ENCODE data around the gene TRIM47.

Gene TRIM47

DNA sequence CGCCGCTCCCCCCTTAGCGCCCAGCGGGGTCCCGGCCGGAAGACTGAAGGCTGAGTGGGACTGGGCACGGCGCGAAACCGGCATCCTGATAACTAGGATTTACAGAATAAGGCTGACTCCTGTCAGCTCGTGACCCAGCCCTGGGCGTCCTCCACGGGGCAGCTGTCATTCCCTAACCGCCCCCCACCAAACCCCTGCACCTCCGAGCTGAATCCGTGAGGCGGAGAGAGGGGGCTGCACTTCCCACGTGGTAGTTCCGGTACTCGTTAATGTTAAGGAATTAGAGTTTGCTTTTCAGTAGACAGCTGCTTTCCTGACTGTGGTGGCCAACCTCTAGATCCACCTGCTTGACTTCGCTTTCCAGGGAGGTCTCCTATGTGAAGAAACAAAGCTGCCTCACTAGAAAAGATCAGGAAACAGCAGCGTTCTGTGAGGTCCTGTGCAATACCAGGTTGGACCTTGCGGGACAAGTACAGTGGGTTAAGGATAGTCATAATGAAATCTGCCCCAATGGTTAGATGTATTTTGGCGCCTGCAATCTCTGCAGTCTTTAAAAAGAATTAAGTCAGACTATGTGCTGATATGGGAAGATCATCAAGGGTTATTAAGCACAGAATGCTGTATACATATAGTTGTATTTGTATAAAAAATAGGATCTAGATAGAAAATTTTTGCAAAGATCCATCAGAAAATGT, 22.2 kb downstream of the TRIM47 start:
- Histone ChIP-seq H3K4me3 (ENCODE audit: low read length) (peak overlapping the region; percentile 88), H3K4me1 (ENCODE audit: low read length) (peaks cover 14% of the 10 kb centered on the region), H3K79me2 (ENCODE audit: low read length) (peaks cover 30% of the 10 kb centered on the region), H3K9ac (ENCODE audit: low read length) (peak overlapping the region; percentile 95), H3K9me3 (replicated peaks; ENCODE audit: insufficient read depth, low read length) (no peaks in the 10 kb centered on the region), H3K27me3 (replicated peaks; ENCODE audit: insufficient read depth, low read length) (no peaks in the 10 kb centered on the region), H3K27ac (ENCODE audit: low read length) (peak overlapping the region; percentile 87), H2AFZ (ENCODE audit: low read length) (peak overlapping the region; percentile 61), H3K9me2 (replicated peaks; ENCODE audit: insufficient read depth, low read length) (no peaks in the 10 kb centered on the region), H3K4me2 (ENCODE audit: low read depth, low read length) (peak overlapping the region; percentile 92), H3K36me3 (replicated peaks; ENCODE audit: insufficient read depth, low read length) (no peaks in the 10 kb centered on the region), H3F3A (ENCODE audit: insufficient read depth, low read length) (peaks cover 12% of the 10 kb centered on the region; the same call in 1 of the 2 replicates), H4K20me1 (ENCODE audit: insufficient read depth, low read length) (no peaks in the 10 kb centered on the region)
- no peak for TF ChIP-seq EZH2phosphoT487 (IDR thresholded peaks at IDR 0.05; ENCODE audit: low read length)
- TF ChIP-seq, protein P1, sequence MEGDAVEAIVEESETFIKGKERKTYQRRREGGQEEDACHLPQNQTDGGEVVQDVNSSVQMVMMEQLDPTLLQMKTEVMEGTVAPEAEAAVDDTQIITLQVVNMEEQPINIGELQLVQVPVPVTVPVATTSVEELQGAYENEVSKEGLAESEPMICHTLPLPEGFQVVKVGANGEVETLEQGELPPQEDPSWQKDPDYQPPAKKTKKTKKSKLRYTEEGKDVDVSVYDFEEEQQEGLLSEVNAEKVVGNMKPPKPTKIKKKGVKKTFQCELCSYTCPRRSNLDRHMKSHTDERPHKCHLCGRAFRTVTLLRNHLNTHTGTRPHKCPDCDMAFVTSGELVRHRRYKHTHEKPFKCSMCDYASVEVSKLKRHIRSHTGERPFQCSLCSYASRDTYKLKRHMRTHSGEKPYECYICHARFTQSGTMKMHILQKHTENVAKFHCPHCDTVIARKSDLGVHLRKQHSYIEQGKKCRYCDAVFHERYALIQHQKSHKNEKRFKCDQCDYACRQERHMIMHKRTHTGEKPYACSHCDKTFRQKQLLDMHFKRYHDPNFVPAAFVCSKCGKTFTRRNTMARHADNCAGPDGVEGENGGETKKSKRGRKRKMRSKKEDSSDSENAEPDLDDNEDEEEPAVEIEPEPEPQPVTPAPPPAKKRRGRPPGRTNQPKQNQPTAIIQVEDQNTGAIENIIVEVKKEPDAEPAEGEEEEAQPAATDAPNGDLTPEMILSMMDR (IDR thresholded peaks at IDR 0.05; ENCODE audit: low read length): peak; percentile 35
- peak; percentile 41 for DNase-seq

DNA sequence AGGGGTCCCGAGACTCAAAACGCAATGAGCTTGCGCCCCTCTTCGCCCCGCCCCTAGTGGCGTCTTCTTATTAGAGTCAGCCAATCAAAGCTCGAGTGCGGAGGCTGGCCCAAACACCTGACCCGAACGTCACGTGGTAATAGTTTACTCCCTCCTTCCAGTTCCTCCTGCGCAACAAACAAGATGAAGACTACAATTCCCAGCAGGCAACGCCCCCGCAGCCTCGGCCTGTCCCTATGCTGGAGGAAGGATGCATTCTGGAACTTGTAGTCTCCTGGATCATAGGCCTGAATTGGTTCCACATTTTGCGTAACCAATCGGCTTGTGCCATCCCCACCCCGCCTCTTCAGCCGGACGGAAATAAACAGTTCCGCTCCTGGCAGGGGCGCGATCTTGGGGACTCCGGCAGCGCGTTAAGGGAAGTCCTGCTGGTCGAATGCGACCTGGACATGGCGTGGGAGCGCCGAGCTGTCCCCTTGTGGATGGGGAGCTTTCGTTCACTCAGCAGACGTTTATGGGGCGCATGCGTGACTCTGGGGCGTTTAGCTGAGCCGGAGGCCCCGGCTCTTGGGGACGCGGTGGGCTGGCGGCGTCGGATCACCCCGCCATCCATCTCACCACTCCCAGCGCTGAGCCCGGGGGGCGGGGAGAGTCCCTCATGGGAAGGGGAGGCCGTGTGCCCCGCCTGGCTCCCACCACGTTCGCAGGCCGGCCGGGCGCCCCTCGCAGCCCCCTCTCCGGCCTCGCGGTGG, 22.9 kb downstream of the TRIM47 start, which contains the start of gene WBP2:
Gene WBP2, minus strand, starts transcription at position 26 of the 752 bp plus-strand sequence. CDS start 38 bp downstream, outside the sequence.
- Histone ChIP-seq H3K36me3 (replicated peaks; ENCODE audit: insufficient read depth, low read length) (no peaks in the 10 kb centered on the region), H3K4me3 (ENCODE audit: low read length) (peak within 1 kb of the TSS; percentile 88), H3K27ac (ENCODE audit: low read length) (peak within 1 kb of the TSS; percentile 87), H3F3A (ENCODE audit: insufficient read depth, low read length) (peaks cover 12% of the 10 kb centered on the region; the same call in 1 of the 2 replicates), H3K9me3 (replicated peaks; ENCODE audit: insufficient read depth, low read length) (no peaks in the 10 kb centered on the region), H3K4me1 (ENCODE audit: low read length) (peaks cover 12% of the 10 kb centered on the region), H3K4me2 (ENCODE audit: low read depth, low read length) (peak within 1 kb of the TSS; percentile 92), H4K20me1 (ENCODE audit: insufficient read depth, low read length) (no peaks in the 10 kb centered on the region), H3K9ac (ENCODE audit: low read length) (peak within 1 kb of the TSS; percentile 95), H2AFZ (ENCODE audit: low read length) (peak within 1 kb of the TSS; percentile 61), H3K79me2 (ENCODE audit: low read length) (peaks cover 30% of the 10 kb centered on the region), H3K9me2 (replicated peaks; ENCODE audit: insufficient read depth, low read length) (no peaks in the 10 kb centered on the region), H3K27me3 (replicated peaks; ENCODE audit: insufficient read depth, low read length) (no peaks in the 10 kb centered on the region)
- TF ChIP-seq EZH2phosphoT487 (IDR thresholded peaks at IDR 0.05; ENCODE audit: low read length): no peak
- no peak for TF ChIP-seq EZH2 (optimal IDR thresholded peaks at IDR 0.05; ENCODE audit: low read depth, low read length)
- TF ChIP-seq, protein P1 (IDR thresholded peaks at IDR 0.05; ENCODE audit: low read length): no peak
- DNase-seq: peak; percentile 100

DNA sequence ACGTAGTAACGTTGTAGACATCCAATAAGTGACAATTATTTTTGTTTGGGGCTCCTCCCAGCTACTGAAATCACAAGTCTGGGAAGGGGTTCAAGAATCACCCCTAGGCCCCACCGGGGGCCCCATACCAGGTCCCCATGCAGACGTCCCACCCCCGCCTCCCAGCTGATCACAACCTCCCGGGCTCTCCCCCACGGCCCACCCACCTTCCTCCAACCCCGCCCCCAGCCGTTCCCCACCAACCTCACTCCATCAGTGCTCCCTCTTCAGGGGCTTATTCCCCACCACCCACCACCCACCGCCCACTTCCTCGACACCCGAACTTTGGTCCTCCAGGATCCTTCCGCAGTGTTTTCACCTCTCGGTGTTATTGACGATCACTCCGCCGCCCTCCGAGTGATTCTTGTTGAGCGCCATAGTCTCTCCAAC, 23.5 kb downstream of the TRIM47 start:
- H4K20me1 ChIP-seq (ENCODE audit: insufficient read depth, low read length): no peaks in the 10 kb centered on the region
- H3K27ac ChIP-seq (ENCODE audit: low read length): peak overlapping the region; percentile 11; the same call in 1 of the 2 replicates
- no peak for DNase-seq
- peak overlapping the region; percentile 75 for H3K4me2 ChIP-seq (ENCODE audit: low read depth, low read length)
- no peaks in the 10 kb centered on the region for H3K36me3 ChIP-seq (replicated peaks; ENCODE audit: insufficient read depth, low read length)
- H3K9me2 ChIP-seq (replicated peaks; ENCODE audit: insufficient read depth, low read length): no peaks in the 10 kb centered on the region
- H3K4me3 ChIP-seq (ENCODE audit: low read length): peak overlapping the region; percentile 73
- peak overlapping the region; percentile 68 for H3K9ac ChIP-seq (ENCODE audit: low read length)
- H3K4me1 ChIP-seq (ENCODE audit: low read length): peaks cover 12% of the 10 kb centered on the region
- peaks cover 30% of the 10 kb centered on the region for H3K79me2 ChIP-seq (ENCODE audit: low read length)
- no peaks in the 10 kb centered on the region for H3K27me3 ChIP-seq (replicated peaks; ENCODE audit: insufficient read depth, low read length)
- TF ChIP-seq, protein P1 (IDR thresholded peaks at IDR 0.05; ENCODE audit: low read length): no peak
- TF ChIP-seq EZH2phosphoT487 (IDR thresholded peaks at IDR 0.05; ENCODE audit: low read length) (no peak), EZH2 (optimal IDR thresholded peaks at IDR 0.05; ENCODE audit: low read depth, low read length) (no peak)
- peaks cover 12% of the 10 kb centered on the region; the same call in 1 of the 2 replicates for H3F3A ChIP-seq (ENCODE audit: insufficient read depth, low read length)
- H3K9me3 ChIP-seq (replicated peaks; ENCODE audit: insufficient read depth, low read length): no peaks in the 10 kb centered on the region
- 0 out of 2 replicates have a peak overlapping the region, but pooled peaks have one; percentile 25 for H2AFZ ChIP-seq (ENCODE audit: low read length)

Measured in MM.1S (cell line).